ENCODE data around the gene KANTR. TPM values are rescaled to one million over a fixed set of nuclear protein-coding genes. Genes with fewer than 3 reads are reported as not detected.

Gene KANTR
- total RNA-seq (2021): 6.3 and 7.7 TPM in 2 replicates
- long read RNA-seq, full-length matches to known transcripts: 1 of 7 reads
- long read RNA-seq, partial matches to known transcripts: 1 of 7 reads
- long read RNA-seq, other reads (novel, unspliced or antisense): 5 of 7 reads

- Histone ChIP-seq H3K9ac (ENCODE audit: extremely low read depth, insufficient read length, low read length) (peak within 1 kb of the TSS; percentile 55), H3K27me3 (ENCODE audit: insufficient read depth, low read length) (no peaks in the 10 kb centered on the region), H4K91ac (ENCODE audit: insufficient read length, low read depth, low read length) (no peak within 1 kb of the TSS), H3K23ac (ENCODE audit: insufficient read length, low read depth, low read length) (no peak within 1 kb of the TSS), H3K4ac (ENCODE audit: low read depth, low read length) (no peak within 1 kb of the TSS), H2BK15ac (ENCODE audit: low read depth, low read length) (no peak within 1 kb of the TSS), H3K56ac (ENCODE audit: insufficient read length, low read depth, low read length) (no peak within 1 kb of the TSS), H2BK5ac (ENCODE audit: insufficient read length, low read length) (no peak within 1 kb of the TSS), H3K27ac (ENCODE audit: insufficient read length, low read depth, low read length) (peak within 1 kb of the TSS; percentile 82), H3K4me1 (ENCODE audit: insufficient read depth, low read length) (no peaks in the 10 kb centered on the region), H3T11ph (ENCODE audit: low read length) (no peak within 1 kb of the TSS), H2BK20ac (ENCODE audit: low read depth, low read length, poor library complexity, severe bottlenecking) (no peak within 1 kb of the TSS), H2BK12ac (ENCODE audit: insufficient read length, low read depth, low read length) (no peak within 1 kb of the TSS), H2AFZ (ENCODE audit: low read length) (no peak within 1 kb of the TSS), H3K4me2 (ENCODE audit: insufficient read depth, insufficient read length, low read length) (peak within 1 kb of the TSS; percentile 78), H3K23me2 (ENCODE audit: insufficient read length, low read depth, low read length, poor library complexity, severe bottlenecking) (peaks cover 5% of the 10 kb centered on the region), H3K9me3 (ENCODE audit: control insufficient read depth, low read depth, low read length) (peaks cover 27% of the 10 kb centered on the region), H4K8ac (replicated peaks; ENCODE audit: insufficient read length, low read depth, low read length) (no peak within 1 kb of the TSS), H3K18ac (ENCODE audit: insufficient read length, low read depth, low read length) (peak within 1 kb of the TSS; percentile 45), H4K5ac (ENCODE audit: insufficient read length, low read depth, low read length) (no peak within 1 kb of the TSS), H2BK120ac (ENCODE audit: low read depth, low read length, poor library complexity, severe bottlenecking) (no peak within 1 kb of the TSS), H4K20me1 (ENCODE audit: control insufficient read depth, insufficient read depth, insufficient read length) (no peaks in the 10 kb centered on the region), H3K79me1 (ENCODE audit: insufficient read depth, low read depth, low read length, poor library complexity, severe bottlenecking) (no peaks in the 10 kb centered on the region), H2AK5ac (ENCODE audit: insufficient read length, low read length) (no peak within 1 kb of the TSS), H3K79me2 (ENCODE audit: insufficient read depth, low read length) (no peaks in the 10 kb centered on the region), H3K14ac (ENCODE audit: insufficient read depth, low read length) (no peak within 1 kb of the TSS)
- WGBS (ENCODE audit: extremely low coverage, insufficient read length, low lambda C conversion rate): no CpG with 5 or more reads among the region's 67 CpGs
- peak within 1 kb of the TSS; percentile 31 to 96 (median 95); a peak in 6 of 7 replicates for H3K27ac Mint-ChIP-seq
- H3K9me3 Mint-ChIP-seq: peaks cover 52 to 66% of the 10 kb centered on the region in 2 experiments
- H3K27me3 Mint-ChIP-seq (ENCODE audit: low read depth): no peaks in the 10 kb centered on the region; the same call in 1 of the 2 replicates
- H3K4me3 Mint-ChIP-seq: peak within 1 kb of the TSS; percentile 87 to 93
- H3K4me1 Mint-ChIP-seq: peaks cover 0 to 4% of the 10 kb centered on the region in 2 experiments; a peak in 1 of 4 replicates
- peak; percentile 19; the same call in 1 of the 3 replicates for TF ChIP-seq CTCF (conservative IDR thresholded peaks at IDR 0.05)
- peak; percentile 93 for DNase-seq
- H3K36me3 Mint-ChIP-seq (ENCODE audit: insufficient read depth in 1 of 3, low read depth in 3 of 3): peaks cover 0 to 4% (median 2%) of the 10 kb centered on the region in 3 experiments; a peak in 4 of 7 replicates
These were observed at the start of gene KANTR for GRCh38 chrX:53093748-53094581. TSS of gene KANTR (plus strand) at chrX:53094142. CDS start at chrX:53124273, 30,131 bp downstream.

Data from H9 (cell line).